ENCODE data around the gene MBNL3. TPM values are rescaled to one million over a fixed set of nuclear protein-coding genes. Genes with fewer than 3 reads are reported as not detected.

MBNL3 gene
- total RNA-seq, 1 donor from 2014 or later, result 3.4 TPM

- no peak for DNase-seq (ENCODE audit: low spot score)
- no peak overlapping the region for H3K4me2 ChIP-seq
- no peaks in the 10 kb centered on the region for H3K27me3 ChIP-seq
- H3K4me1 ChIP-seq, result no peaks in the 10 kb centered on the region
- no peaks in the 10 kb centered on the region for H4K20me1 ChIP-seq (ENCODE audit: low read depth)
- no peaks in the 10 kb centered on the region for H3F3A ChIP-seq (ENCODE audit: low read depth)
- no peak overlapping the region for H3K9ac ChIP-seq
- Mint-ChIP-seq H3K36me3 (no peaks in the 10 kb centered on the region), H3K4me1 (peaks cover 2% of the 10 kb centered on the region), H3K9me3 (no peaks in the 10 kb centered on the region), H3K4me3 (no peak overlapping the region), H3K27me3 (ENCODE audit: insufficient read depth, low read depth) (no peaks in the 10 kb centered on the region), H3K27ac (no peak overlapping the region)
- no peak for TF ChIP-seq CTCF (IDR thresholded peaks at IDR 0.05)
- TF ChIP-seq EZH2 (IDR thresholded peaks at IDR 0.05), result no peak
- TF ChIP-seq EZH2phosphoT487 (IDR thresholded peaks at IDR 0.05), result no peak
- H3K9me3 ChIP-seq (ENCODE audit: low read depth), result no peaks in the 10 kb centered on the region
- no peak overlapping the region for H2AFZ ChIP-seq (replicated peaks)
- H3K79me2 ChIP-seq (ENCODE audit: low read depth), result no peaks in the 10 kb centered on the region
- no peaks in the 10 kb centered on the region for H3K36me3 ChIP-seq
- no peak overlapping the region for H3K27ac ChIP-seq
- no peak overlapping the region for H3K4me3 ChIP-seq
Measured at GRCh38 chrX:132369617-132370326, 119.1 kb downstream of the MBNL3 start.

GRCh38 chrX:132367984-132368383 is 120.9 kb downstream of the MBNL3 start:
- Mint-ChIP-seq H3K36me3 (no peaks in the 10 kb centered on the region), H3K27ac (no peak overlapping the region), H3K4me1 (peaks cover 2% of the 10 kb centered on the region), H3K9me3 (no peaks in the 10 kb centered on the region), H3K27me3 (ENCODE audit: insufficient read depth, low read depth) (no peaks in the 10 kb centered on the region), H3K4me3 (no peak overlapping the region)
- no peak for DNase-seq (ENCODE audit: low spot score)
- no peak overlapping the region for H3K27ac ChIP-seq
- no peak overlapping the region for H3K9ac ChIP-seq
- no peaks in the 10 kb centered on the region for H3K4me1 ChIP-seq
- no peaks in the 10 kb centered on the region for H3F3A ChIP-seq (ENCODE audit: low read depth)
- no peak overlapping the region for H2AFZ ChIP-seq (replicated peaks)
- no peaks in the 10 kb centered on the region for H4K20me1 ChIP-seq (ENCODE audit: low read depth)
- H3K4me2 ChIP-seq, result no peak overlapping the region
- H3K79me2 ChIP-seq (ENCODE audit: low read depth), result no peaks in the 10 kb centered on the region
- H3K36me3 ChIP-seq, result no peaks in the 10 kb centered on the region
- H3K27me3 ChIP-seq, result no peaks in the 10 kb centered on the region
- no peak for TF ChIP-seq CTCF (IDR thresholded peaks at IDR 0.05)
- TF ChIP-seq EZH2 (IDR thresholded peaks at IDR 0.05), result no peak
- no peak for TF ChIP-seq EZH2phosphoT487 (IDR thresholded peaks at IDR 0.05)
- H3K9me3 ChIP-seq (ENCODE audit: low read depth), result no peaks in the 10 kb centered on the region
- no peak overlapping the region for H3K4me3 ChIP-seq

- Histone ChIP-seq H3K79me2 (ENCODE audit: low read depth) (no peaks in the 10 kb centered on the region), H3K4me2 (no peak overlapping the region), H2AFZ (replicated peaks) (no peak overlapping the region), H3K36me3 (no peaks in the 10 kb centered on the region), H3K4me1 (no peaks in the 10 kb centered on the region), H4K20me1 (ENCODE audit: low read depth) (no peaks in the 10 kb centered on the region), H3K9me3 (ENCODE audit: low read depth) (no peaks in the 10 kb centered on the region), H3K27ac (no peak overlapping the region), H3K4me3 (no peak overlapping the region), H3K27me3 (no peaks in the 10 kb centered on the region), H3F3A (ENCODE audit: low read depth) (no peaks in the 10 kb centered on the region), H3K9ac (no peak overlapping the region)
- no peaks in the 10 kb centered on the region for H3K9me3 Mint-ChIP-seq
- no peak overlapping the region for H3K27ac Mint-ChIP-seq
- H3K27me3 Mint-ChIP-seq (ENCODE audit: insufficient read depth, low read depth), result no peaks in the 10 kb centered on the region
- TF ChIP-seq EZH2 (IDR thresholded peaks at IDR 0.05) (no peak), EZH2phosphoT487 (IDR thresholded peaks at IDR 0.05) (no peak), CTCF (IDR thresholded peaks at IDR 0.05) (no peak)
- peaks cover 2% of the 10 kb centered on the region for H3K4me1 Mint-ChIP-seq
- H3K36me3 Mint-ChIP-seq, result no peaks in the 10 kb centered on the region
- DNase-seq (ENCODE audit: low spot score), result no peak
- no peak overlapping the region for H3K4me3 Mint-ChIP-seq
Measured at GRCh38 chrX:132367314-132367713, 121.5 kb downstream of the MBNL3 start.
